Duodenal mucosa (tissue), 2 donors: Measurements from ENCODE around the gene ANKRD13A.

Experiments
- H3K27ac ChIP-seq: one replicate; pipeline ENCODE4 v1.7.0; 2013; ENCODE audit warnings: low read depth, low read length
- H3K27me3 ChIP-seq, 2 donors: one replicate each; pipeline ENCODE4 v1.7.0; 2013; ENCODE audit warnings: low read length in 2 of 2, control low read depth in 1 of 2; ENCODE audit not compliant: insufficient read depth in 2 of 2, control insufficient read depth in 1 of 2
- H3K36me3 ChIP-seq, 2 donors: one replicate each; pipeline ENCODE4 v1.7.0; 2013; ENCODE audit warnings: low read length in 2 of 2, control low read depth in 1 of 2; ENCODE audit not compliant: insufficient read depth in 2 of 2, control insufficient read depth in 1 of 2
- H3K4me1 ChIP-seq, 2 donors: one replicate each; pipeline ENCODE4 v1.7.0; 2013; ENCODE audit warnings: low read length in 2 of 2, control low read depth in 1 of 2; ENCODE audit not compliant: insufficient read depth in 2 of 2, control insufficient read depth in 1 of 2
- H3K4me3 ChIP-seq, 2 donors: one replicate each; pipeline ENCODE4 v1.7.0; 2013; ENCODE audit warnings: low read length in 2 of 2, low read depth in 1 of 2
- H3K9ac ChIP-seq, 2 donors: one replicate each; pipeline ENCODE4 v1.7.0; 2013; ENCODE audit warnings: low read length in 2 of 2, low read depth in 1 of 2
- H3K9me3 ChIP-seq, 2 donors: one replicate each; pipeline ENCODE4 v1.7.0; 2013; ENCODE audit warnings: low read length in 2 of 2, control low read depth in 1 of 2; ENCODE audit not compliant: control insufficient read depth in 1 of 2

The ANKRD13A gene

DNA sequence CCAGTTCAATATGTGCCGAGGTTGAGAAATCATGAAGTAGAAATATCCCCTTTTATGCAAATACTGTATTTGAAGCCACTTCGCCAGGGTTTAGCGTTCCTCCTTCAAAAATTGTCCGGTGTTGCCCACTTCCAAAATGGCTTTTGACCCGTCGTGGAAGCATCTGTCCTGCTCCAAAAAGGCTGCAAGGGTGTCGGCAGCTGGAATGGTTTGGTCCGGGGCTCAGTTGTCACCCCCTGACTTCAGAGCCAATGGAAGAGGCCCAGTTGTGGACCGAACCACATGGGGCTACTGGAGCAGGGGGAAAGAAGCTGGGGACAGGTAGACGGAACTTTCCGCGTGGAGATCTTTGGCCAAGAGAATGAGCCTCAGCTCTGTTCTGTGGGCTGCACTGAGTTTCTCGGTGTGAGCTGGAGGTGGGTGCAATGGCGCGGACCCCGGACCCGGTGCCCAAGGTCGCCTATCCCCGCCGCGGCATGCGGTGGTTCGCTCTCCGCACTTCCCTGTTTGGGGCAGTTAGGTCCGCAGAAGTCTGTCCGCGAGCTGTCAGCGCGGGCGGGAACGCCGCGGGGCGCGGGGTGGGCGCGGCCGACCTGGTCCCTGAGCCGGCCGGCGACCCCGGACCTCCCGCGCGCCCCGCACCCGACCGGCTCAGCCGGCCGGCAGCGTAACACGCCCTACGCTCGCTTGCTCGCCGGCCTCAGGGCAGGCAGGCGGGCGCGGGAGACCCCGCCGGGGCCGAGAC lies at the start of gene ANKRD13A:
Gene ANKRD13A, plus strand, starts transcription at position 527 of the 745 bp plus-strand sequence. CDS start 259 bp downstream, outside the sequence.
- Histone ChIP-seq H3K9ac (peak within 1 kb of the TSS; percentile 67 to 89), H3K27ac (peak within 1 kb of the TSS; percentile 69), H3K27me3 (no peaks in the 10 kb centered on the region), H3K36me3 (no peaks in the 10 kb centered on the region), H3K4me3 (peak within 1 kb of the TSS; percentile 91 to 93), H3K4me1 (peaks cover 29 to 38% of the 10 kb centered on the region in 2 donors), H3K9me3 (no peaks in the 10 kb centered on the region)

DNA sequence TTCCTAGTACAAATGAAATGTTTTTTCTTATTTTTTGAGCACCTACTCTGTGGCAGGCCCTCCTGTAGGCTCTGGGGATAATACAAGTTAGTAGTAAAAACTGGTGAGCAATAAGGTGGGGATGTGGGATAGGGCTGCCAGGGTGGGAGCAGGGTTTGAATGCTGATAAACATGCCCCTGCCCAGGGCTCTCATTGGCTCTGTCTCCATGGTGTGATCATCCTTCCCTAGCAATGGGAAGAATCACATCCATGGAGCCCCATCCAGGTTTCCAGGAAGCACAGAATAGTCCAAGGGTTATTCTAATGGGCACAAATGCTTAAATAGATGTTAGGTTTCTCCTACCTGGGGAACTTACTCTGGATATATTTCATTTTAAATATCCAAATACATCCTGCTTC lies 48.6 kb upstream of the ANKRD13A start:
- Histone ChIP-seq H3K27me3 (no peaks in the 10 kb centered on the region), H3K27ac (no peak overlapping the region), H3K9me3 (no peaks in the 10 kb centered on the region), H3K36me3 (peaks cover 36 to 63% of the 10 kb centered on the region in 2 donors), H3K4me3 (no peak overlapping the region), H3K4me1 (peaks cover 15 to 35% of the 10 kb centered on the region in 2 donors), H3K9ac (no peak overlapping the region)

DNA sequence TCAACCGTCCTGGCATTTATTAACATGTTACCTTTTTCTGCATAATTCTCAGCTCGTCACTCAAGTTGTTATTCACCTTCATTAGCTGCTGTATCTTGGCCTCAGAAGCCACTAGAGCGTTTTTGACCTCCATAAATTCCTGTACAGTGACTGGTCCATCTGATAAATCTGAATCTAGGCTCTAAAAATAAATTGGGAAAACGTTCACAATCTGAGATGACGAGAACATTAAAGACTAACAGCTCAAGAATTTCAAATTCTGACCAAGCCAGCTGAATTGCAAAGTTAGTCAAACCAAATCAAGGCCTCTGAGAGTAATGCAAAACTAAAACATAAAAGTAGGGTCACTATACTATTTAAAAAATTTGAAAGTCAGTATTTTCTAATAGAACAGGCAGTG lies 48.1 kb upstream of the ANKRD13A start:
- H3K27ac ChIP-seq, result peak overlapping the region; percentile 44
- H3K4me1 ChIP-seq, result peaks cover 15 to 35% of the 10 kb centered on the region in 2 donors
- peaks cover 36 to 65% of the 10 kb centered on the region in 2 donors for H3K36me3 ChIP-seq
- H3K9me3 ChIP-seq, result no peaks in the 10 kb centered on the region
- H3K4me3 ChIP-seq, result no peak overlapping the region
- H3K9ac ChIP-seq, result no peak overlapping the region
- no peaks in the 10 kb centered on the region for H3K27me3 ChIP-seq

DNA sequence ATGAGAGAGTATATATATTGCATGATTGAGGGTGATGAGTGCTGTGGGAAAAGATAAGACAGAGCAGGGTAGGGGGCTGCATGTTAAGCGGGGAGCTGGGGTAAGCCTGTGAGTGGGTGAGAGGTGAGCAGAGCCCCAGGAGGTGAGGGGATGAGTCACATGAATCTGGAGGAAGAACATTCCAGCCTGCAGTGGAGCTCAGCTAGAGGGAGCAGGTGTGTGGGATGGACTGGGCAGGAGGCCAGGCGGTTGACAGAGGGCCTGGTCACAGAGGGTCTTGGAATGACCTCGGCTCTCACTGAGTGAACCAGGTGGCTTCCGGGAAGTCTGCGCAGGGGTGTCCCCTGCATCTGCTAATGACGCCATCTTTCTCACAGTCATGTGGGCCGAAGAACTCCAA lies 47.5 kb upstream of the ANKRD13A start:
- no peak overlapping the region for H3K9ac ChIP-seq
- peaks cover 32 to 65% of the 10 kb centered on the region in 2 donors for H3K36me3 ChIP-seq

DNA sequence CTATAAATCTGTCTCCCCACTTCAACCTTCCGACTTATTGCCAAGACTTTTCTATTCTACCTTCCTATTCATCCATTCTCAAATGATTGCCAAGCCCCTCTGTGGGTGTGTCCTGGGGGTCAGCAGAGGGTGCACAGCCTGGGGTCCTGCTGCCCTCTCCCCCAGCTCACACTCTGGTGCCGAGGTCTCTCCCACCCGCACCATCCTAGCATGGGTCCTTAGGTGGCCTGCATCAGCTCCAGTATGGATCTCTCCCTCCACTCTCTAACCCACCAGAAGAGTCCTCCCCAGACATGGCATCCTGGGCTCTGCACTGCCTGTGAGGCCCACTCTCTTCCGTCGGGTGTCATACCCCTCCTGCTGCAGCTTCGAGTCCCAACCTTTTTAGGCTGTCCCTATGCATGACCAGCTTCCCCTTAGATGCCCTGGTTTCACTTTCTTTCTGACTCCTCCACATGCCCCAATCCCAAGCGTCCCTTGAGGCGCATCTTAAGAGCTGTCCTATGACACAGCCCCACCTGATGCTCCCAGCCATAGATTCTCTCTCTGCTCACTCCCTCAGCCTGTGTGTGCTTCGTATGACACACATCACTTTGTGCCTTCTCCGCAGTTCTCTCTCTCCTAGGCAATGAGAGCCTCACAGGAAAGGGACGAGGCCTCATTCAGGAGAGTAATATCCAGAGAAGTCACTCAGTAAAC lies 46.9 kb upstream of the ANKRD13A start:
- Histone ChIP-seq H3K9ac (no peak overlapping the region), H3K4me3 (no peak overlapping the region), H3K36me3 (peaks cover 34 to 64% of the 10 kb centered on the region in 2 donors), H3K27ac (peak overlapping the region; percentile 22), H3K27me3 (no peaks in the 10 kb centered on the region), H3K4me1 (peaks cover 15 to 29% of the 10 kb centered on the region in 2 donors), H3K9me3 (no peaks in the 10 kb centered on the region)

More for the DNA sequence above, 47.5 kb upstream of the ANKRD13A start:
- H3K9me3 ChIP-seq, result no peaks in the 10 kb centered on the region
- peaks cover 15 to 35% of the 10 kb centered on the region in 2 donors for H3K4me1 ChIP-seq
- H3K27ac ChIP-seq, result peak overlapping the region; percentile 44
- no peaks in the 10 kb centered on the region for H3K27me3 ChIP-seq
- H3K4me3 ChIP-seq, result no peak overlapping the region

DNA sequence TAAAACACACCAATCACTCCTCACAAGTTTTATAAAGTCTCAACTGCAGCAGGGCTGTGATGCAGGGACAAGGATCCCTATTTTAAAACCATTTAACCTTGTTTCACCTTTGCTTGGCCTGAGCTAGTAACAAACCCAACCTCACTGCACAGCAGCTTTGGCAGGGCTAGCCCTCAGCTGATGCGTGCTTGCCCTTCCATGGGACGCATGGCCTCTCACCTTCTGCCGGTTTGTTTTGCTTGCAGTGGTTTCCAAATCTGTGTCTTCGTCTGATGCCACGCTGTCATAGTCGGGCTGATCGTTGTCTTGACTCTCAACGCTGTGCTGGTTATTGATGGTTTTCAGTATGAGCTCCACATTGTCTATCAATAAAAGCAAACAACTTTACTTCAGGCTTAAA lies 46.4 kb upstream of the ANKRD13A start:
- Histone ChIP-seq H3K9me3 (no peaks in the 10 kb centered on the region), H3K27me3 (no peaks in the 10 kb centered on the region), H3K4me3 (no peak overlapping the region), H3K36me3 (peaks cover 30 to 62% of the 10 kb centered on the region in 2 donors), H3K27ac (no peak overlapping the region), H3K4me1 (peaks cover 12 to 24% of the 10 kb centered on the region in 2 donors), H3K9ac (no peak overlapping the region)

DNA sequence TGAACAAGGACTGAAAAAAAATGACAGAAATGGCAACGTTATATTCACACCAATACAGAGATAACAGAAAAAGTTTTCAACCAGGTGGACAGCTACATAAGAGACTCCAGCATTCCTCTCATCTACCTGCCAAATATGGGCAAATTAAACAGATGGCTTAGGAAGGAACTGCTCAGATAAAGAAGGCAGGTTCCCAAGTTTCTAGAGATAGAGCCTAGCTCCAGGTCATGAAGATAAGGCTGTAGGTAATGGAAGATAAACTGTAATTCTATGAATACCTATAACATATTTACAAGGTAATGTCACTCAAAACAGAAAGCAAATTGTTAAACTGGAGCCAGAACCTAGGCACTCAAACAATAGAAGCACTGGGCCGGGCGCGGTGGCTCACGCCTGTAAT lies 45.6 kb upstream of the ANKRD13A start:
- no peaks in the 10 kb centered on the region for H3K9me3 ChIP-seq
- peaks cover 29 to 64% of the 10 kb centered on the region in 2 donors for H3K36me3 ChIP-seq
- H3K27me3 ChIP-seq, result no peaks in the 10 kb centered on the region
- no peak overlapping the region for H3K4me3 ChIP-seq
- H3K9ac ChIP-seq, result no peak overlapping the region
- H3K27ac ChIP-seq, result no peak overlapping the region
- peaks cover 5 to 16% of the 10 kb centered on the region in 2 donors for H3K4me1 ChIP-seq

DNA sequence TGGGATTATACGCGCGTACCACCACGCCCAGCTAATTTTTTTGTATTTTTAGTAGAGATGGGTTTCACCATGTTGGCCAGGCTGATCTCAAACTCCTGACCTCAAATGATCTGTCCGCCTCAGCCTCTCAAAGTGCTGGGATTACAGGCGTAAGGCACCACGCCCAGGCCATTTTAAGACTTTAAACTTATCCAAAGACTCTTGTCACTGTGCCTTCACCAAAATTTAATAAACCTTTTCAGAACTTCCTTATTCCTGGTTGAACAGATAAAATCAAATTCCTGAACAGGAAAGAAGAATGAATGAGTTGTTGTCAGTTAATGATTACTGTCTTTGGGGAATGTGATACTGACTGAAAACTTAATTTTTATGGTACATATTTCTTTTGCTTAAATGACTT lies 40.9 kb upstream of the ANKRD13A start:
- Histone ChIP-seq H3K27me3 (no peaks in the 10 kb centered on the region), H3K9me3 (no peaks in the 10 kb centered on the region), H3K36me3 (peaks cover 13 to 59% of the 10 kb centered on the region in 2 donors), H3K9ac (no peak overlapping the region), H3K4me1 (peaks cover 8 to 11% of the 10 kb centered on the region in 2 donors), H3K27ac (no peak overlapping the region), H3K4me3 (no peak overlapping the region)

DNA sequence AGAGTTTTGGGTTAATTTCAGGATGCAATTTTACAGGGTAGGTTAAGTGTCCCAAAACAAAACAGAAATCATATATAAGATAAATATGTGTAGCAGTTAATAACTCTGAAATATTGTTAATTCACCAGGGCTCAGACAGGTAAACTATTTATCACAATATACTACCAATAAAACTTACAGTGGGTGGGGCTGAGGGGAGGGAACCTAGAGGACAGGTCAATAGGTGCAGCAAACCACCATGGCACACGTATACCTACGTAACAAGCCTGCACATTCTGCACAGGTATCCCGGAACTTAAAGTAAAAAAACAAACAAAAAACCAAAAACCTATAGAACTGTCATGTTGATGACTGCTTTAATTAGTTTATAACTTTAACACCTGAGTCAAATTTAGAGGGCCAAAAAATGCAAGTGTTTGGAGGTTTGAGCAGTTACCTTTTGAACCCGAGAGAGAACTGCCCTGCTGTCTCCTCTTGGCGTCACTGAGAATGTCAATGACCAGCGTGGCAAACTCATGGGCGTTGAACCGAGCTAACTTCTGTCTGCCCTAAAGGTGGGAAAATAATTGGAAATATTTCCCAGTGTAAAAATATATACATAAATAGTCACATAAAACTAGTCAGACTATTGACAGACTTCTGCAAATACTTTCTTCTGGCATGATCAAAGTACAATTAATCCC lies 39.7 kb upstream of the ANKRD13A start:
- Histone ChIP-seq H3K4me3 (no peak overlapping the region), H3K4me1 (peaks cover 8 to 11% of the 10 kb centered on the region in 2 donors), H3K9me3 (no peaks in the 10 kb centered on the region), H3K27me3 (no peaks in the 10 kb centered on the region), H3K36me3 (peaks cover 18 to 49% of the 10 kb centered on the region in 2 donors), H3K9ac (no peak overlapping the region), H3K27ac (no peak overlapping the region)

DNA sequence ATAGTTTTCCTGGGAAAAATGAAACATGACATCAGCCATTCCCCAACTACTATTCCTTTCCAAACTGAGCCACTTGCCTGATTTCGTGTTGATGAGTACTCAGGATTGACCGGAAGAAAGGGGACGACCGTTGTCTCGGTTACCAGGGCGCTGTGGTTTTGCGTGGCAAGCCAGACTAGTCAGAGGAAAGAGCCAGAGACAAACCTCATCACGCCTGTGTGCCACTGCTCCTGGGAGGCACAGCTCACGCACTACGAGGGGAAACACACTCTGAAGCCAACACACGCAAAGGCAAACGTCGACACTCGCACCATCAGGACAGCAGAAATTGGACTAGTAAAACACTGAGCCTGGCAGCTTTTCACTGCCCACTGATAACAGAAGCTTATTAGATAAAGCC lies 38.0 kb upstream of the ANKRD13A start:
- no peak overlapping the region for H3K4me3 ChIP-seq
- no peak overlapping the region for H3K27ac ChIP-seq
- H3K9ac ChIP-seq, result no peak overlapping the region
- no peaks in the 10 kb centered on the region for H3K9me3 ChIP-seq
- peaks cover 25 to 58% of the 10 kb centered on the region in 2 donors for H3K36me3 ChIP-seq
- H3K4me1 ChIP-seq, result peaks cover 8 to 19% of the 10 kb centered on the region in 2 donors
- no peaks in the 10 kb centered on the region for H3K27me3 ChIP-seq
